A673 (cell line): ENCODE results near the gene INTS11.

Source experiments
- EZH2 ChIP-seq: fragments of 200-600 bp; sonication (generic); IDR thresholded peaks from 2 replicates; pipeline ENCODE4 v1.6.1; 2017; ENCODE audit warnings: borderline replicate concordance, low read depth, mild to moderate bottlenecking, mixed read lengths, antibody characterized with exemption, low read length; ENCODE audit not compliant: poor library complexity, severe bottlenecking
- TF ChIP-seq, protein P1 (sequence below): fragments of 300-800, 200-600 bp; sonication (generic); conservative IDR thresholded peaks from 2 replicates; pipeline ENCODE4 v1.5.1; 2017; ENCODE audit warnings: low read depth, mild to moderate bottlenecking, antibody characterized with exemption, low read length, moderate library complexity, mixed read lengths

DNA sequence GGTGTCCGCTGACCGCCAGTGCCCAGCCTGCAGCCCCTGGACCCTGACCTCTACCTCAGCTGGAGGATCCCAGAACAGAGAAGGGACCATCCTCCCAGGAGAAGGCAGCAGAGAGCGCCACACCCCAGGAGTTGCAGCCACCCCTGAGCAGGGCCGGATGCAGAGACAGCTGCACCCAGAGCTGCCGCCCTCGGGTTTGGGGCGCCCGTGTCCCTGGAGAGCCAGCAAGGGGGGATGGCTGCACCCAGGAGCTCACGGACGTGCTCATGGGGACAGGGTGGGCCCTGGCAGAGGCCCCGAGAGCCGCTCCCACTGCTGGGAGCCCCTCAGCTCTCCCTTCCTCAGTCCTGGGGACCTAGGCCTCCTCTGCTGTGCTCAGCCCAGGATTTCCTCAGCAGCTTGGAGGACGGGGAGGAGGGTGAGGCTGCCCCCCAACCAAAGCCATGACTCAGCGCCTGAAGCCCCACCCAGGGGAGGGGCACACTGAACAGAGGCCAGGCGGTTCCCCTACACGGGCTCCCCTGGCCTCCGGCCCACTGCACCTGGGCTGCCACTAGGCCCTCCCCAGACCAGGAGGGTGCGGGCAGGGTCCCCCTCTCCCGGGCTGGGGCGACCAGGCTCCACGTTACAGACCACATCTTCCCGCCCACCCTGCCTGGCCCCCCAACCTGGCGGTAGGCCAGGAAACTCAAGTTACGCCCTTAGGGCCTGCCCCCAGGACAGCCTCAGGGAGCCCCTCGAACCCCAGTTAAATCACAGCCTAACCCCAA lies 19.0 kb downstream of the INTS11 start:
- TF ChIP-seq, protein P1, sequence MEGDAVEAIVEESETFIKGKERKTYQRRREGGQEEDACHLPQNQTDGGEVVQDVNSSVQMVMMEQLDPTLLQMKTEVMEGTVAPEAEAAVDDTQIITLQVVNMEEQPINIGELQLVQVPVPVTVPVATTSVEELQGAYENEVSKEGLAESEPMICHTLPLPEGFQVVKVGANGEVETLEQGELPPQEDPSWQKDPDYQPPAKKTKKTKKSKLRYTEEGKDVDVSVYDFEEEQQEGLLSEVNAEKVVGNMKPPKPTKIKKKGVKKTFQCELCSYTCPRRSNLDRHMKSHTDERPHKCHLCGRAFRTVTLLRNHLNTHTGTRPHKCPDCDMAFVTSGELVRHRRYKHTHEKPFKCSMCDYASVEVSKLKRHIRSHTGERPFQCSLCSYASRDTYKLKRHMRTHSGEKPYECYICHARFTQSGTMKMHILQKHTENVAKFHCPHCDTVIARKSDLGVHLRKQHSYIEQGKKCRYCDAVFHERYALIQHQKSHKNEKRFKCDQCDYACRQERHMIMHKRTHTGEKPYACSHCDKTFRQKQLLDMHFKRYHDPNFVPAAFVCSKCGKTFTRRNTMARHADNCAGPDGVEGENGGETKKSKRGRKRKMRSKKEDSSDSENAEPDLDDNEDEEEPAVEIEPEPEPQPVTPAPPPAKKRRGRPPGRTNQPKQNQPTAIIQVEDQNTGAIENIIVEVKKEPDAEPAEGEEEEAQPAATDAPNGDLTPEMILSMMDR: no peak
- no peak for TF ChIP-seq EZH2
